WERI-Rb-1 (cell line): ENCODE measurements around the gene STARD9.

Experiments
- DNase-seq: peaks from one replicate; pipeline ENCODE4 v3.0.0-alpha.2; 2020
- H3K27ac ChIP-seq: fragments of 250-450 bp; sonication (Bioruptor Pico); 2 replicates; pipeline ENCODE4 v1.5.1; 2020; ENCODE audit warnings: mild to moderate bottlenecking, moderate library complexity
- H3K27me3 ChIP-seq: fragments of 250-450 bp; sonication (Bioruptor Pico); 2 replicates; pipeline ENCODE4 v1.5.1; 2021; ENCODE audit warnings: mild to moderate bottlenecking, low read depth, moderate library complexity; ENCODE audit not compliant: insufficient read depth, severe bottlenecking
- H3K36me3 ChIP-seq: fragments of 250-450 bp; sonication (Bioruptor Pico); 2 replicates; pipeline ENCODE4 v1.5.1; 2020; ENCODE audit warnings: mild to moderate bottlenecking, moderate library complexity
- H3K4me3 ChIP-seq: 2 replicates; pipeline ENCODE4 v1.5.1; 2011; ENCODE audit warnings: low read depth, mild to moderate bottlenecking, control low read depth, low read length
- H3K9me3 ChIP-seq: fragments of 250-450 bp; sonication (Bioruptor Pico); 2 replicates; pipeline ENCODE4 v1.5.1; 2021; ENCODE audit warnings: mild to moderate bottlenecking, moderate library complexity; ENCODE audit not compliant: severe bottlenecking
- TF ChIP-seq, protein P1 (sequence below): IDR thresholded peaks from 2 replicates; pipeline ENCODE4 v1.5.1; 2011; ENCODE audit warnings: low read depth, mild to moderate bottlenecking, control low read depth, inconsistent platforms, low read length

Gene STARD9

DNA sequence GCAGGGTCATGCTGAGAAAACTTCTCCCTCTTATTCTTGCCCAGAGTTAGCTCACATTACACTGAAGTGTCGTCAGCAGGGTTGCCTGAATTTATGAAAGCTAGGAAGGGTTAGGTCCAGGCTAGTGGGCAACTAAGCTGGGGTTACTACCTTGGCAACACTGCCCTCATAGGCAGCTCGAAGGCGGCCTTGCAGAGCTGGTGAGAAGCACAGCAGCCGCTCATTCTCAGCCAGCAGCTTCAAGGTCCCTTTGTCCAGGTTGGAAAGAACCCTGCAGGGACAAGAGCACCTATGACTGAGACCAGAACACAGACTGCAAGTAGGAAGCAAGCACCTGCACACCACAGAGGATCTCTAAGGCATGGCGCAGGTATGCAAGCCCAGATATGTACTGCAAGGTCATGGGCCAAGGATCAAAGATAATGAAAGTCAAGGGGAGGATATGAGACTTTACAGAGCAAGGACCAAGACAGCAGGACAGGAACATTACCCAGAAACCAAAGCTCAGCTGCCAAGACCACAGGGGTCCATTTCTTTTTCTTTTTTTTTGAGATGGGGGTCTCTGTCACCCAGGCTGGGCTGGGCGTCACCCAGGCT lies 158.8 kb downstream of the STARD9 start:
- Histone ChIP-seq H3K4me3 (no peak overlapping the region), H3K27me3 (no peaks in the 10 kb centered on the region), H3K36me3 (peaks cover 59% of the 10 kb centered on the region), H3K9me3 (no peaks in the 10 kb centered on the region), H3K27ac (no peak overlapping the region)
- TF ChIP-seq, protein P1, sequence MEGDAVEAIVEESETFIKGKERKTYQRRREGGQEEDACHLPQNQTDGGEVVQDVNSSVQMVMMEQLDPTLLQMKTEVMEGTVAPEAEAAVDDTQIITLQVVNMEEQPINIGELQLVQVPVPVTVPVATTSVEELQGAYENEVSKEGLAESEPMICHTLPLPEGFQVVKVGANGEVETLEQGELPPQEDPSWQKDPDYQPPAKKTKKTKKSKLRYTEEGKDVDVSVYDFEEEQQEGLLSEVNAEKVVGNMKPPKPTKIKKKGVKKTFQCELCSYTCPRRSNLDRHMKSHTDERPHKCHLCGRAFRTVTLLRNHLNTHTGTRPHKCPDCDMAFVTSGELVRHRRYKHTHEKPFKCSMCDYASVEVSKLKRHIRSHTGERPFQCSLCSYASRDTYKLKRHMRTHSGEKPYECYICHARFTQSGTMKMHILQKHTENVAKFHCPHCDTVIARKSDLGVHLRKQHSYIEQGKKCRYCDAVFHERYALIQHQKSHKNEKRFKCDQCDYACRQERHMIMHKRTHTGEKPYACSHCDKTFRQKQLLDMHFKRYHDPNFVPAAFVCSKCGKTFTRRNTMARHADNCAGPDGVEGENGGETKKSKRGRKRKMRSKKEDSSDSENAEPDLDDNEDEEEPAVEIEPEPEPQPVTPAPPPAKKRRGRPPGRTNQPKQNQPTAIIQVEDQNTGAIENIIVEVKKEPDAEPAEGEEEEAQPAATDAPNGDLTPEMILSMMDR = no peak
- DNase-seq = no peak

DNA sequence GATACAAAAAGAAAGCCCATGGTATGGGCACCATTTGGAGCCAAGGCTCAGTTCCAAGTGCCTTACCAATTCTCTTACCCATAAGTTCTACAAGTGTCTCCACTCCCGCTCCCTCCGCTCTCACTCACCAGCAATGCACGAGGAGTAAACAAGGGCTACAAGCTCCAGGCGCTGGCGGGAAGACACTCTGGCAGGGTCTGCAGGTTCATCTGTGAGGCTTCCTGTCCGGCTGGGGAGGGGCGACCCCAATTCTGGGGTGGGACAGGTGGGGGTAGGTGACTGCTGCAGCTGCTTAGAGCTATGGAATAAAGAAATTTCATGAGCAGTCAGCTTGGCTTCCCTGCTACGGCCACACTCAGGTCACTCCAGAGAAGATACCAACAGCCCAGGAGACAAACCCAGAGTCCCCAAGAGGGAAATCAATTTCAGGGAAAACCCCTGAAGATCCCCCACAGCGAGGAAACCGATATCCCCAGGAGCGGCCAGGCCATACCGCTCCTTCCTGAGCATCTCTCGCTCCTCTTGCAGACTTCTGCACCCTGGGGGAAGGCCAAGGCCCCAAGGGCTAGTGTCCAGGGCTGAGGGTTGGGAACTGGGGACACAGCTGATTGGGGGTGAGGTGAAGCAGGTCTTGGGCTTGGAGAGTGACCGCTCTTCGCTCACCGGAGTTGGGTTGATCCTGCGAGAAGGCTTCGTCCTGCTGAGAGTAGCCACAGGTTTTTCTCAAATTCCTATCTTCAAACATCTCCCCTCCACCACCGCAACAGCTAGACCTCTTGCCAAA lies 160.2 kb downstream of the STARD9 start:
- peak overlapping the region; percentile 73 for H3K4me3 ChIP-seq
- H3K36me3 ChIP-seq = peaks cover 48% of the 10 kb centered on the region
- no peak overlapping the region for H3K27ac ChIP-seq
- DNase-seq = no peak
- TF ChIP-seq, protein P1 = no peak
- H3K9me3 ChIP-seq = no peaks in the 10 kb centered on the region
- H3K27me3 ChIP-seq = no peaks in the 10 kb centered on the region

DNA sequence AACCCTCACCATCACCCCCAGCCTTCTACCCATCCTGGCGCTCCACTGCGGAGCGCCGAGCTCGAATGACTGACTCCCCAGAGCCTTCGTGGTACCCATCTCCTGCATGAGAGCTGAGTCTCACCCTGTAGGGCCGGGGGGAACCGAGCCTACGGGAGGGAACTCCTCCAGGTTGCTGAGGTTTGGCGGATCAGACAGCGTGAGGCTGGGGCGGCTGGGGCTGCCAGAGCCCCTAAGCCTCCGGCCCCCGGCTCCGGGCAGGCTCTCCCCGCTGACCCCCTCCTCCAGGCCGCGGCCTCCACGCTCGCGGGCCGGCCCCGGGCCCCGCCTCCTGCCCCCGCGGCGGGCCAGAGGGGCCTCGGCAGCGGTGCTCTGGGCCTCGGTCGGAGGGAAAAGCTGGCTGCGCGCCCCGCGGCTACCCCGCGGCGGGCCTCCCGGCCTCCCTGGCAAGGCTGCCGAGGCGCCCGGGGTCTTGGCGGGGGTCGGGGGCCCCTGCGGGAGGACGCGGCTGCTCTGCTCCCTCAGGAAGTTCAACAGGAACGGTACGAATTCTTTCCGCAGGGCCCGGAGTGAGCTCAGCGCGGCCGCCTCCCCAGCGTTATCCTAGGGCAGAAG lies 160.9 kb downstream of the STARD9 start:
- TF ChIP-seq, protein P1 = no peak
- H3K27ac ChIP-seq = peak overlapping the region; percentile 84

DNA sequence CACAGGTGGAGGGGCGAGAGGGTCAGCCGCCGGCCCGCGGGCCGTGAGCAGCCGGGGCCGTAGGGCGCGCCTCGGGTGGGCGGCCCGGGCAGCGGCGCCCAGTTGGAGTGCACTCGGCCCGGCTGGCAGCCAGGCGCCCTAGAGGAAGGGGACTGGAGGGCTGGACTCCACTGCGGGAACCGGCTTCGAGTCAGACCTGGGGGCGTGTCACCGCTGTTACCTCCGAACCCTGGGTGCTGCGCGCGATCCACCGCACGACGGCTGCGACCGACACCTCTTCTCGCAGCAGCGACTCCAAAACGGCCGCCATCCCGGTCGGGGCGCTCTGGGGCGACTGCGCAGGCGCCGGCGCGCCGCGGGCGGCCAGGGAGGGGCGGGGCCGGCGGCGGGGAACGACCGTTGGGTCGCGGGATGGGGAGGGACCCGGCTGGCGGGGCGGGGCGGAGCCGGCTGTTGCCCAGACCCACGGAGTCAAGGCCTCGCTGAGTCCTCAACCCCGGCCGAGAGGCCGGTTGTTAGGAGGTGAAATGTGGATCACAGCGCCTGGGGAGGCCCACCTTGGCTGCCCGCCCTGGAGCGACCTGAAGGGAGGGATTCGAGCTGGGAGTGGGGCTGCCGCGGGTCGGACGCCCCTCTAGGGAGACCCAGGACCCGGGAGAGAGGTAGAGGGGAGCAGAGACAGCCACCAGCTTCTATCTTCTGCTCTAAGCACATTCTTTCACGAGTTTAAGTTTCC lies 161.6 kb downstream of the STARD9 start, which contains the start of gene CDAN1:
CDAN1 (minus strand) TSS at position 336 of the 736 bp plus-strand sequence; CDS start at position 310, 26 bp downstream.
- Histone ChIP-seq H3K27ac (peak within 1 kb of the TSS; percentile 84), H3K4me3 (peak within 1 kb of the TSS; percentile 73), H3K27me3 (no peaks in the 10 kb centered on the region), H3K9me3 (no peaks in the 10 kb centered on the region), H3K36me3 (peaks cover 34% of the 10 kb centered on the region)
- DNase-seq = peak; percentile 93
- TF ChIP-seq, protein P1 = no peak

More for the DNA sequence above, 160.9 kb downstream of the STARD9 start:
- no peak for DNase-seq
- peaks cover 41% of the 10 kb centered on the region for H3K36me3 ChIP-seq
- H3K4me3 ChIP-seq = peak overlapping the region; percentile 73
- H3K27me3 ChIP-seq = no peaks in the 10 kb centered on the region
- H3K9me3 ChIP-seq = no peaks in the 10 kb centered on the region

DNA sequence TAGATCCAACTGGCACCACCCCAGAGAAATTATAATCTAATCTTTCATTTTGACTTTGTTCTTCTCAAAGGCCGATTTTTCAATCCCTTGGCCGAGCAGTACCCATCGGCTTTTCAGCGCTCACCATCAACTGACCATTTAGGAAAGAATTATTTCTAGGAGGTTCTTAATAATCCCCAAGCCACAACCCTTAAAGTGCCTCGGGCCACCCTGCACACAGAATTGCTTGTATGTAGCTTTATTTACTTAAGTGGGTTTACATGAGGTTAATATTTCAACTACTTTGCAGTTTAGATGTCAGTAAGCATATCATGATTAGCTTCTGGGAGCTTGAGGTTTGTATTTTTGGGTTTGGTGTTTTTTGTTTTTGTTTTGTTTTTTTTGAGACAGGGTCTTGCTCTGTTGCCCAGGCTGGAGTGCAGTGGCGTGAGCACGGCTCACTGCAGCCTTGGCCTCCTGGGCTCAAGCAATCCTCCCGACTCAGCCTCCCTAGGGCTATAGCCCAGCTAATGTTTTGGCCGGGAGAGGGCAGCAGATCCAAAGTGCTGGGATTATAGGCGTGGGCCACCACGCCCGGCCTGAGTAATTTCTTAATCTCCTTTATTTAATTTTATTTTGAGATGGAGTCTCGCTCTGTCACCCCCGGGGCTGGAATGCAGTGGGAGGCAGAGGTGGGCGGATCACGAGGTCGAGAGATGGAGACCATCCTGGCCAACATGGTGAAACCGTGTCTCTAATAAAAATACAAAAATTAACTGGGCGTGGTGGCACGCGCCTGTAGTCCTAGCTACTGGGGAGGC lies 162.3 kb downstream of the STARD9 start:
- H3K4me3 ChIP-seq = peak overlapping the region; percentile 73
- H3K27me3 ChIP-seq = no peaks in the 10 kb centered on the region
- no peaks in the 10 kb centered on the region for H3K9me3 ChIP-seq
- peak overlapping the region; percentile 84 for H3K27ac ChIP-seq
- peaks cover 26% of the 10 kb centered on the region for H3K36me3 ChIP-seq
- peak; percentile 31 for DNase-seq
- TF ChIP-seq, protein P1 = 0 out of 2 replicates have a peak, but pooled peaks have one; percentile 10
